SK-N-SH (cell line): Measurements from ENCODE around the gene PDS5A. TPM values are rescaled to one million over a fixed set of nuclear protein-coding genes. Genes with fewer than 3 reads are reported as not detected.
"Not testable (repeated sequence)": the region's sequence is repeated elsewhere in the genome, so short reads cannot be mapped to it uniquely, and the experiment has no call there.

Source experiments
- CTCF ChIA-PET: fragments of 300-600, 350-600 bp; formaldehyde crosslinking; extraction: SDS; loops from one replicate; lab custom pipeline; 2021; lab: Yijun Ruan, JAX
- POLR2A ChIA-PET: fragments of 350-600 bp; sonication (Branson Sonifier 250); formaldehyde crosslinking; extraction: SDS; loops from one replicate; lab custom pipeline; 2020; ENCODE audit warnings: antibody characterized with exemption, inconsistent platforms; lab: Yijun Ruan, JAX
- DNase-seq: peaks from one replicate; pipeline ENCODE4 v3.0.0; 2012
- H2AFZ ChIP-seq: fragments of 200-600 bp; sonication (generic); 2 replicates; pipeline ENCODE4 v1.8.1; 2016; ENCODE audit warnings: antibody characterized with exemption, mild to moderate bottlenecking, low read depth
- H3F3A ChIP-seq: fragments of 200-600 bp; sonication (generic); replicated peaks from 2 replicates; pipeline ENCODE3; 2016; ENCODE audit warnings: antibody characterized with exemption, mild to moderate bottlenecking; ENCODE audit not compliant: insufficient read depth
- H3K27ac ChIP-seq, 2 experiments: fragments of 200-500 bp in 1 of 2; fragments of 200-600 bp in 1 of 2; sonication (Bioruptor generic) in 1 of 2; sonication (generic), shearing (Covaris generic) in 1 of 2; 2 replicates each; pipeline versions ENCODE4 v1.5.1 to v1.6.1; 2014 to 2016; ENCODE audit warnings: low read depth in 2 of 2, inconsistent platforms in 1 of 2, low read length in 1 of 2, mild to moderate bottlenecking in 1 of 2, mixed read lengths in 1 of 2
- H3K27me3 ChIP-seq: fragments of 200-600 bp; sonication (generic), shearing (Covaris generic); 2 replicates; pipeline ENCODE4 v1.6.1; 2016; ENCODE audit warnings: mixed run types; ENCODE audit not compliant: insufficient read depth
- H3K36me3 ChIP-seq, 2 experiments: fragments of 200-500 bp in 1 of 2; fragments of 200-600 bp in 1 of 2; sonication (Bioruptor generic) in 1 of 2; sonication (generic) in 1 of 2; replicated peaks in 1 of 2; 2 replicates each; pipeline versions ENCODE3 to v1.5.1; 2014 to 2016; ENCODE audit warnings: low read length in 1 of 2, mild to moderate bottlenecking in 1 of 2; ENCODE audit not compliant: insufficient read depth in 2 of 2, control insufficient read depth in 1 of 2
- H3K4me1 ChIP-seq, 2 experiments: fragments of 200-500 bp in 1 of 2; fragments of 200-600 bp in 1 of 2; sonication (Bioruptor generic) in 1 of 2; sonication (generic), shearing (Covaris generic) in 1 of 2; 2 replicates each; pipeline versions ENCODE4 v1.5.1 to v1.6.1; 2014 to 2016; ENCODE audit warnings: low read depth in 1 of 2, low read length in 1 of 2, mixed run types in 1 of 2; ENCODE audit not compliant: insufficient read depth in 2 of 2, control insufficient read depth in 1 of 2
- H3K4me2 ChIP-seq: fragments of 200-600 bp; sonication (generic), shearing (Covaris generic); 2 replicates; pipeline ENCODE4 v1.6.1; 2017; ENCODE audit warnings: mixed run types
- H3K4me3 ChIP-seq, 2 experiments: fragments of 200-500 bp in 1 of 2; fragments of 200-600 bp in 1 of 2; sonication (Bioruptor generic) in 1 of 2; sonication (generic), shearing (Covaris generic) in 1 of 2; 2 replicates each; pipeline versions ENCODE4 v1.5.1 to v1.8.1; 2014 to 2016; ENCODE audit warnings: low read depth in 2 of 2, inconsistent platforms in 1 of 2, low read length in 1 of 2, mild to moderate bottlenecking in 1 of 2, mixed read lengths in 1 of 2, moderate library complexity in 1 of 2
- H3K79me2 ChIP-seq: fragments of 200-600 bp; sonication (generic); 2 replicates; pipeline ENCODE4 v1.8.1; 2017; ENCODE audit warnings: mild to moderate bottlenecking; ENCODE audit not compliant: insufficient read depth
- H3K9ac ChIP-seq: fragments of 200-600 bp; sonication (generic); 2 replicates; pipeline ENCODE4 v1.6.1; 2017; ENCODE audit warnings: mixed run types
- H3K9me2 ChIP-seq: fragments of 200-600 bp; sonication (generic); 2 replicates; pipeline ENCODE4 v1.6.1; 2017; ENCODE audit warnings: mixed run types
- H3K9me3 ChIP-seq: fragments of 200-600 bp; sonication (generic); 2 replicates; pipeline ENCODE4 v1.6.1; 2017; ENCODE audit warnings: mixed run types, mild to moderate bottlenecking, moderate library complexity
- H4K20me1 ChIP-seq: fragments of 200-600 bp; sonication (generic); 2 replicates; pipeline ENCODE4 v1.6.1; 2017; ENCODE audit warnings: mild to moderate bottlenecking, mixed run types; ENCODE audit not compliant: insufficient read depth
- EP300 ChIP-seq, 2 experiments: IDR thresholded peaks; 2 replicates each; pipeline versions ENCODE4 v1.4.0 to v1.6.1; 2012; ENCODE audit warnings: borderline replicate concordance in 1 of 2, low read depth in 1 of 2, low read length in 1 of 2
- FOSL2 ChIP-seq: IDR thresholded peaks from 2 replicates; pipeline ENCODE4 v1.4.0; 2012; ENCODE audit warnings: low read depth, mild to moderate bottlenecking, moderate library complexity, borderline replicate concordance
- MEF2A ChIP-seq: IDR thresholded peaks from 2 replicates; pipeline ENCODE4 v1.4.0; 2012; ENCODE audit warnings: low read depth, borderline replicate concordance
- NFIC ChIP-seq: IDR thresholded peaks from 2 replicates; pipeline ENCODE4 v1.4.0; 2012; ENCODE audit warnings: borderline replicate concordance
- POLR2AphosphoS5 ChIP-seq: IDR thresholded peaks from 2 replicates; pipeline ENCODE4 v1.6.1; 2012; ENCODE audit warnings: low read depth, low read length
- RFX5 ChIP-seq: IDR thresholded peaks from 2 replicates; pipeline ENCODE4 v1.6.1; 2012; ENCODE audit warnings: mild to moderate bottlenecking, improper control_type of control experiment, low read length
- TAF1 ChIP-seq: IDR thresholded peaks from 2 replicates; pipeline ENCODE4 v1.6.1; 2012; ENCODE audit warnings: low read depth, mild to moderate bottlenecking, low read length, moderate library complexity, borderline replicate concordance
- TCF12 ChIP-seq: IDR thresholded peaks from 2 replicates; pipeline ENCODE4 v1.4.0; 2012
- WGBS: methylation state at CpG from one replicate; pipeline ENCODE4 v1.1.6; 2017; ENCODE audit warnings: low lambda C conversion rate; 5-methylcytosine and 5-hydroxymethylcytosine counted together
- polyA plus RNA-seq, 3 experiments: library from polyadenylated mRNA; depleted of rRNA; stranded (reverse); fragments of >200 nt; gene quantifications; 2 replicates each; pipeline ENCODE4 v1.2.3, GENCODE V29; 2012
- TF ChIP-seq, protein P1 (sequence below): fragments of 150-350 bp; IDR thresholded peaks from 2 replicates; pipeline ENCODE4 v1.6.1; 2016; ENCODE audit warnings: mild to moderate bottlenecking, low read depth, low read length

Gene PDS5A
- polyA plus RNA-seq, 1 of the 3 experiments (the other 2 are of a cell fraction), result 14.1 TPM

DNA sequence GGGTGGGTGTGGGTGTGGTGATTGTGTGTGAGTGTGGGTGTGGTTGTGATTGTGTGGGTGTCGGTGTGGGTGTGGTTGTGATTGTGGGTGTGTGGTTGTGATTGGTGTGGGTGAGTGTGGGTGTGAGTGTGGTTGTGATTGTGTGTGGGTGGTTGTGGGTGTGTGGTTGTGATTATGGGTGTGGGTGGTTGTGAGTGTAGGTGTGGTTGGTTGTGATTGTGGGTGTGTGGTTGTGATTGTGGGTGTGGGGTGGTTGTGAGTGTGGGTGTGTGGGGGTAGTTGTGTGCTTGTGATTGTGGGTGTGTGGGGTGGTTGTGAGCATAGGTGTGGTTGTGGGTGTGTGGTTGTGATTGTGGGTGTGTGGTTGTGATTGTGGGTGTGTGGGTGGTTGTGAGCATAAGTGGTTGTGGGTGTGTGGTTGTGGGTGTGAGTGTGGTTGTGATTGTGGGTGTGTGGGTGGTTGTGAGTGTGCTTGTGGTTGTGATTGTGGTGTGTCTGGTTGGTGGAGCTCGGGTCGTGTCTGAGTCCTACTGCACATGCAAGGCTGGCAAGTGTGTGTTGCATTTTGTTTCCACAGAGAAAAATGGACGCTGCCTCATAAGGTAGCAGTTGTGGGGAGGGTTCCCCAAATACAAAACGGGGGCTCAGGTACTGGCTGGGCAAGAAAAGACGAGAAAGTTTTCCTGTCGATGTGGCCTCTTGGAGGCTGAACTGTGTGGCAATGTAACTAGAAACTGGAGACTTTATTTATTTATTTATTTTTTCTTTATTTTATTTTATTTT lies 163.1 kb downstream of the PDS5A start:
- no peak for TF ChIP-seq TAF1
- no peak for TF ChIP-seq NFIC
- no peak for TF ChIP-seq POLR2AphosphoS5
- TF ChIP-seq TCF12, result no peak
- TF ChIP-seq RFX5, result no peak
- no peak for TF ChIP-seq MEF2A
- no peak for TF ChIP-seq FOSL2
- no peak for TF ChIP-seq EP300 (IDR thresholded peaks at IDR 0.05; ENCODE audit: borderline replicate concordance in 1 of 2, low read depth in 1 of 2, low read length in 1 of 2)
- TF ChIP-seq, protein P1, sequence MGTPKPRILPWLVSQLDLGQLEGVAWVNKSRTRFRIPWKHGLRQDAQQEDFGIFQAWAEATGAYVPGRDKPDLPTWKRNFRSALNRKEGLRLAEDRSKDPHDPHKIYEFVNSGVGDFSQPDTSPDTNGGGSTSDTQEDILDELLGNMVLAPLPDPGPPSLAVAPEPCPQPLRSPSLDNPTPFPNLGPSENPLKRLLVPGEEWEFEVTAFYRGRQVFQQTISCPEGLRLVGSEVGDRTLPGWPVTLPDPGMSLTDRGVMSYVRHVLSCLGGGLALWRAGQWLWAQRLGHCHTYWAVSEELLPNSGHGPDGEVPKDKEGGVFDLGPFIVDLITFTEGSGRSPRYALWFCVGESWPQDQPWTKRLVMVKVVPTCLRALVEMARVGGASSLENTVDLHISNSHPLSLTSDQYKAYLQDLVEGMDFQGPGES, result no peak
- Histone ChIP-seq H3K4me1 (no peaks in the 10 kb centered on the region; a peak in 1 of 4 replicates), H3K9me3 (no peaks in the 10 kb centered on the region), H2AFZ (no peak overlapping the region), H3K9me2 (no peaks in the 10 kb centered on the region), H3F3A (peaks cover 13% of the 10 kb centered on the region), H3K79me2 (no peaks in the 10 kb centered on the region), H3K4me2 (no peak overlapping the region), H3K9ac (no peak overlapping the region), H3K27ac (no peak overlapping the region), H3K36me3 (no peaks in the 10 kb centered on the region), H3K27me3 (no peaks in the 10 kb centered on the region), H3K4me3 (no peak overlapping the region), H4K20me1 (no peaks in the 10 kb centered on the region)
- peak; percentile 24 for DNase-seq
- WGBS, result 87% methylated on average over 7 of the region's 7 CpGs
- ChIA-PET CTCF (no interaction called here), POLR2A (no interaction called here)

- H3K4me1 ChIP-seq, H3K9me2 ChIP-seq, POLR2A ChIA-PET, H4K20me1 ChIP-seq, H3K27me3 ChIP-seq, H3K4me3 ChIP-seq, CTCF ChIA-PET, H3K36me3 ChIP-seq, H3K79me2 ChIP-seq, H3K9ac ChIP-seq, H3K4me2 ChIP-seq, H3K9me3 ChIP-seq, H2AFZ ChIP-seq, DNase-seq, H3K27ac ChIP-seq: not testable (repeated sequence)
- 71% methylated on average over 2 of the region's 2 CpGs for WGBS
- H3F3A ChIP-seq, result peaks cover 13% of the 10 kb centered on the region
These were observed 163.9 kb downstream of the PDS5A start for GRCh38 chr4:39813761-39814160.

DNA sequence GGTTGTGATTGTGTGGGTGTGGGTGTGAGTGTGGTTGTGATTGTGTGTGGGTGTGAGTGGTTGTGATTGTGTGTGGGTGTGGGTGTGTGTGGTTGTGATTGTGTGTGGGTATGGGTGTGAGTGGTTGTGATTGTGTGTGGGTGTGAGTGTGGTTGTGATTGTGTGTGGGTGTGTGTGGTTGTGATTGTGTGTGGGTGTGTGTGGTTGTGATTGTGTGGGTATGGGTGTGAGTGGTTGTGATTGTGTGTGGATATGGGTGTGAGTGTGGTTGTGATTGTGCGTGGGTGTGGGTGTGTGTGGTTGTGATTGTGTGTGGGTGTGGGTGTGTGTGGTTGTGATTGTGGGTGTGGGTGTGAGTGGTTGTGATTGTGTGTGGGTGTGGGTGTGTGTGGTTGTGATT lies 164.7 kb downstream of the PDS5A start:
- H3K4me3 ChIP-seq, H3K9ac ChIP-seq, H3K4me1 ChIP-seq, H3K9me2 ChIP-seq, POLR2A ChIA-PET, H3K36me3 ChIP-seq, H3K9me3 ChIP-seq, H2AFZ ChIP-seq, H4K20me1 ChIP-seq, H3K4me2 ChIP-seq, H3K79me2 ChIP-seq, DNase-seq, H3K27me3 ChIP-seq, H3K27ac ChIP-seq, CTCF ChIA-PET: not testable (repeated sequence)
- WGBS, result 0% methylated on average over 1 of the region's 1 CpG
- H3F3A ChIP-seq, result peaks cover 13% of the 10 kb centered on the region
